22Rv1 (cell line): ENCODE measurements around the gene DCXR.

ENCODE experiments used
- CTCF ChIP-seq: fragments of 450-650 bp; IDR thresholded peaks from 2 replicates; pipeline ENCODE4 v1.5.1; 2017; ENCODE audit warnings: mild to moderate bottlenecking
- ZFX ChIP-seq: fragments of 450-650 bp; IDR thresholded peaks from 2 replicates; pipeline ENCODE4 v1.6.1; 2017; ENCODE audit warnings: antibody characterized with exemption, borderline replicate concordance

GRCh38 chr17:81999976-82000802, 37.3 kb downstream of the DCXR start:
- no peak for TF ChIP-seq CTCF
- no peak for TF ChIP-seq ZFX
